A549 (cell line): ENCODE data around the gene RAB17.

ENCODE experiments used
- CTCF ChIP-seq: fragments of >200 bp; sonication (Bioruptor Twin); formaldehyde crosslinking; IDR thresholded peaks from 3 replicates; pipeline ENCODE4 v1.5.1; 2016
- HOXB13 ChIP-seq: fragments of 250-450 bp; sonication (Bioruptor Pico); IDR thresholded peaks from 2 replicates; pipeline ENCODE4 v1.5.0; 2020; ENCODE audit warnings: low read depth, mild to moderate bottlenecking, moderate library complexity
- POLR2A ChIP-seq: IDR thresholded peaks from 2 replicates; pipeline ENCODE4 v1.6.1; 2012; ENCODE audit warnings: mild to moderate bottlenecking, low read length
- TP53 ChIP-seq: fragments of 250-450 bp; sonication (Bioruptor Pico); IDR thresholded peaks from 2 replicates; pipeline ENCODE4 v1.5.0; 2021; ENCODE audit warnings: mild to moderate bottlenecking, moderate library complexity

- TF ChIP-seq CTCF (no peak), TP53 (CRISPR knock-in tag) (no peak), POLR2A (no peak), HOXB13 (CRISPR knock-in tag) (no peak)
Measured at GRCh38 chr2:237568121-237568660, 22.3 kb downstream of the RAB17 start.
